Measurements from ENCODE around the gene CIROP. TPM values are rescaled to one million over a fixed set of nuclear protein-coding genes. Genes with fewer than 3 reads are reported as not detected.
A peak's percentile ranks its signal among the peaks of the same experiment; 100 is the strongest.

CIROP gene
- total and polyA plus RNA-seq, 2 donors (not counting 1 experiment from before 2014, with no cell fraction given) = not detected

GRCh38 chr14:23074906-23075305 lies 29.9 kb downstream of the CIROP start:
- H3K27ac ChIP-seq (ENCODE audit: low read length in 2 of 2) = no peak overlapping the region
- no peak overlapping the region for H3K9ac ChIP-seq (ENCODE audit: low read length)
- no peak for TF ChIP-seq EZH2 (IDR thresholded peaks at IDR 0.05; ENCODE audit: borderline replicate concordance, insufficient read depth, low read depth, low read length, poor library complexity, severe bottlenecking)
- TF ChIP-seq, protein P1, sequence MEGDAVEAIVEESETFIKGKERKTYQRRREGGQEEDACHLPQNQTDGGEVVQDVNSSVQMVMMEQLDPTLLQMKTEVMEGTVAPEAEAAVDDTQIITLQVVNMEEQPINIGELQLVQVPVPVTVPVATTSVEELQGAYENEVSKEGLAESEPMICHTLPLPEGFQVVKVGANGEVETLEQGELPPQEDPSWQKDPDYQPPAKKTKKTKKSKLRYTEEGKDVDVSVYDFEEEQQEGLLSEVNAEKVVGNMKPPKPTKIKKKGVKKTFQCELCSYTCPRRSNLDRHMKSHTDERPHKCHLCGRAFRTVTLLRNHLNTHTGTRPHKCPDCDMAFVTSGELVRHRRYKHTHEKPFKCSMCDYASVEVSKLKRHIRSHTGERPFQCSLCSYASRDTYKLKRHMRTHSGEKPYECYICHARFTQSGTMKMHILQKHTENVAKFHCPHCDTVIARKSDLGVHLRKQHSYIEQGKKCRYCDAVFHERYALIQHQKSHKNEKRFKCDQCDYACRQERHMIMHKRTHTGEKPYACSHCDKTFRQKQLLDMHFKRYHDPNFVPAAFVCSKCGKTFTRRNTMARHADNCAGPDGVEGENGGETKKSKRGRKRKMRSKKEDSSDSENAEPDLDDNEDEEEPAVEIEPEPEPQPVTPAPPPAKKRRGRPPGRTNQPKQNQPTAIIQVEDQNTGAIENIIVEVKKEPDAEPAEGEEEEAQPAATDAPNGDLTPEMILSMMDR (IDR thresholded peaks at IDR 0.05) = no peak
- H3K27ac Mint-ChIP-seq = no peak overlapping the region
- no peaks in the 10 kb centered on the region for H3K27me3 ChIP-seq (replicated peaks in 1 of 4; ENCODE audit: control extremely low read depth in 1 of 4, control insufficient read depth in 3 of 4, insufficient read depth in 4 of 4, low read length in 3 of 4)
- ChIA-PET CTCF (interaction anchor here (0.6 to 1.5 kb wide), 7 partner anchors 17 to 119 kb away, joined by 3 to 7 read pairs (median 4); partner anchors contain the start of genes ACIN1 and C14orf119), POLR2A (no interaction called here)
- no CpG with 5 or more reads among the region's 1 CpG for WGBS (ENCODE audit: insufficient coverage)
- no peak for ATAC-seq (ENCODE audit: low read depth)
- intact Hi-C loops (cut with micrococcal nuclease) = no loop called here
- H2AFZ ChIP-seq (ENCODE audit: insufficient read depth, low read depth, low read length, poor library complexity, severe bottlenecking) = no peak overlapping the region
- peaks cover 30% of the 10 kb centered on the region for H3K79me2 ChIP-seq (ENCODE audit: control insufficient read depth, insufficient read depth, low read length)
- peaks cover 19 to 67% of the 10 kb centered on the region in 2 experiments for H3K36me3 ChIP-seq (replicated peaks in 1 of 2; ENCODE audit: control extremely low read depth in 1 of 2, control insufficient read depth in 1 of 2, extremely low read depth in 1 of 2, insufficient read depth in 2 of 2, low read length in 1 of 2)
- no peaks in the 10 kb centered on the region for H3K9me3 Mint-ChIP-seq (ENCODE audit: insufficient read depth)
- no peaks in the 10 kb centered on the region for H3K27me3 Mint-ChIP-seq
- DNase-seq = no peak
- no peak overlapping the region for H3K4me3 ChIP-seq (ENCODE audit: control extremely low read depth in 1 of 5, extremely low read depth in 1 of 5, insufficient read depth in 1 of 5, low read depth in 2 of 5, low read length in 4 of 5)
- peaks cover 28% of the 10 kb centered on the region for H3K4me1 Mint-ChIP-seq
- no peaks in the 10 kb centered on the region for H3K9me3 ChIP-seq (ENCODE audit: control extremely low read depth in 1 of 3, control insufficient read depth in 2 of 3, insufficient read depth in 1 of 3, low read length in 2 of 3)
- no peak overlapping the region for H3K4me3 Mint-ChIP-seq
- no peak overlapping the region for H3K4me2 ChIP-seq (replicated peaks; ENCODE audit: low read depth, low read length, poor library complexity, severe bottlenecking)
- peaks cover 17 to 21% of the 10 kb centered on the region in 2 donors for H3K4me1 ChIP-seq (ENCODE audit: control insufficient read depth in 2 of 2, insufficient read depth in 2 of 2, low read length in 2 of 2)
- H4K20me1 ChIP-seq (ENCODE audit: control insufficient read depth, insufficient read depth, low read length, poor library complexity, severe bottlenecking) = peaks cover 18% of the 10 kb centered on the region

- Histone ChIP-seq H4K20me1 (ENCODE audit: control insufficient read depth, insufficient read depth, low read length, poor library complexity, severe bottlenecking) (peaks cover 41% of the 10 kb centered on the region), H2AFZ (ENCODE audit: insufficient read depth, low read depth, low read length, poor library complexity, severe bottlenecking) (no peak overlapping the region), H3K79me2 (ENCODE audit: control insufficient read depth, insufficient read depth, low read length) (peaks cover 33% of the 10 kb centered on the region), H3K4me2 (replicated peaks; ENCODE audit: low read depth, low read length, poor library complexity, severe bottlenecking) (peak overlapping the region; percentile 75), H3K4me3 (ENCODE audit: control extremely low read depth in 1 of 5, extremely low read depth in 1 of 5, insufficient read depth in 1 of 5, low read depth in 2 of 5, low read length in 4 of 5) (peak overlapping the region in 2 of 5 experiments; percentile 62 to 67), H3K36me3 (replicated peaks in 1 of 2; ENCODE audit: control extremely low read depth in 1 of 2, control insufficient read depth in 1 of 2, extremely low read depth in 1 of 2, insufficient read depth in 2 of 2, low read length in 1 of 2) (peaks cover 7 to 62% of the 10 kb centered on the region in 2 experiments), H3K27ac (ENCODE audit: low read length in 2 of 2) (peak overlapping the region; percentile 51 to 76), H3K27me3 (replicated peaks in 1 of 4; ENCODE audit: control extremely low read depth in 1 of 4, control insufficient read depth in 3 of 4, insufficient read depth in 4 of 4, low read length in 3 of 4) (no peaks in the 10 kb centered on the region), H3K9ac (ENCODE audit: low read length) (peak overlapping the region; percentile 65), H3K4me1 (ENCODE audit: control insufficient read depth in 2 of 2, insufficient read depth in 2 of 2, low read length in 2 of 2) (peaks cover 21 to 41% of the 10 kb centered on the region in 2 donors), H3K9me3 (ENCODE audit: control extremely low read depth in 1 of 3, control insufficient read depth in 2 of 3, insufficient read depth in 1 of 3, low read length in 2 of 3) (no peaks in the 10 kb centered on the region)
- H3K9me3 Mint-ChIP-seq (ENCODE audit: insufficient read depth) = no peaks in the 10 kb centered on the region
- DNase-seq (no peak), ATAC-seq (ENCODE audit: low read depth) (no peak)
- peak overlapping the region; percentile 98 for H3K4me3 Mint-ChIP-seq
- ChIA-PET POLR2A (interaction anchor here (0.6 to 0.9 kb wide), 2 partner anchors 15 to 303 kb away, joined by 4 to 5 read pairs; partner anchors contain the start of gene CDH24), CTCF (interaction anchor here (0.7 to 4.6 kb wide), 13 partner anchors 8 to 249 kb away, joined by 3 to 34 read pairs (median 6); partner anchors contain the start of genes ACIN1, AJUBA, C14orf119 and CDH24)
- TF ChIP-seq EZH2 (IDR thresholded peaks at IDR 0.05; ENCODE audit: borderline replicate concordance, insufficient read depth, low read depth, low read length, poor library complexity, severe bottlenecking) = no peak
- TF ChIP-seq, protein P1 (IDR thresholded peaks at IDR 0.05) = no peak
- peaks cover 40% of the 10 kb centered on the region for H3K4me1 Mint-ChIP-seq
- intact Hi-C loops (cut with micrococcal nuclease) = no loop called here
- 100% methylated on average over 3 of the region's 5 CpGs for WGBS (ENCODE audit: insufficient coverage)
- no peaks in the 10 kb centered on the region for H3K27me3 Mint-ChIP-seq
- H3K27ac Mint-ChIP-seq = peak overlapping the region; percentile 92
These were observed 32.8 kb downstream of the CIROP start for GRCh38 chr14:23071921-23072539.
